B cell (primary cell): ENCODE measurements around the gene PTPRM. TPM values are rescaled to one million over a fixed set of nuclear protein-coding genes. Genes with fewer than 3 reads are reported as not detected.

Experiments
- ATAC-seq: fragments of 200-7000 bp; cut with Tn5 transposase; one replicate; pipeline ENCODE4 v1.10.0; 2021; ENCODE audit warnings: low read depth, mild to moderate bottlenecking, moderate number of reproducible peaks, moderate library complexity
- CTCF ChIA-PET: fragments of 350-600 bp; sonication (Branson Sonifier 250); formaldehyde crosslinking; loops from one replicate; lab custom pipeline; 2021; ENCODE audit warnings: antibody characterized with exemption, inconsistent platforms; lab: Charles Lee
- POLR2A ChIA-PET: fragments of 350-600 bp; sonication (Branson Sonifier 250); formaldehyde crosslinking; loops from one replicate; lab custom pipeline; 2021; ENCODE audit warnings: antibody characterized with exemption; lab: Charles Lee
- DNase-seq: peaks from one replicate; pipeline ENCODE4 v3.0.0; 2013
- H2AFZ ChIP-seq: 2 replicates; pipeline ENCODE4 v1.6.1; 2012; ENCODE audit warnings: mild to moderate bottlenecking, low read depth, low read length; ENCODE audit not compliant: insufficient read depth, poor library complexity, severe bottlenecking
- H3K27ac ChIP-seq, 2 donors: 1 replicate in 1 of 2; 2 replicates in 1 of 2; pipeline ENCODE4 v1.5.1; 2012 to 2013; ENCODE audit warnings: low read length in 2 of 2, mild to moderate bottlenecking in 2 of 2, moderate library complexity in 1 of 2
- H3K27me3 ChIP-seq, 4 experiments: fragments of 200-600 bp in 1 of 4; sonication (generic) in 1 of 4; replicated peaks in 1 of 4; 1 replicate in 2 of 4; 2 replicates in 2 of 4; pipeline versions ENCODE4 v1.6.1 to v1.7.0; 2013 to 2016; ENCODE audit warnings: low read length in 3 of 4, mild to moderate bottlenecking in 2 of 4, mixed read lengths in 1 of 4, moderate library complexity in 1 of 4; ENCODE audit not compliant: insufficient read depth in 4 of 4, control insufficient read depth in 3 of 4; ENCODE audit errors: control extremely low read depth in 1 of 4
- H3K36me3 ChIP-seq, 2 experiments: replicated peaks in 1 of 2; 1 replicate in 1 of 2; 2 replicates in 1 of 2; pipeline versions ENCODE4 v1.6.1 to v1.7.1; 2013; ENCODE audit warnings: low read length in 1 of 2; ENCODE audit not compliant: insufficient read depth in 2 of 2, control insufficient read depth in 1 of 2; ENCODE audit errors: control extremely low read depth in 1 of 2, extremely low read depth in 1 of 2
- H3K4me1 ChIP-seq, 2 donors: fragments of 200-600 bp in 1 of 2; sonication (generic) in 1 of 2; 1 replicate in 1 of 2; 2 replicates in 1 of 2; pipeline versions ENCODE4 v1.5.1 to v1.6.1; 2013 to 2017; ENCODE audit warnings: low read length in 2 of 2; ENCODE audit not compliant: control insufficient read depth in 2 of 2, insufficient read depth in 2 of 2
- H3K4me2 ChIP-seq: replicated peaks from 2 replicates; pipeline ENCODE3; 2012; ENCODE audit warnings: mild to moderate bottlenecking, low read depth, low read length; ENCODE audit not compliant: poor library complexity, severe bottlenecking
- H3K4me3 ChIP-seq, 5 experiments: fragments of 200-600 bp in 1 of 5; sonication (generic) in 1 of 5; 1 replicate in 3 of 5; 2 replicates in 2 of 5; pipeline versions ENCODE4 v1.5.1 to v1.7.0; 2011 to 2016; ENCODE audit warnings: low read length in 4 of 5, mild to moderate bottlenecking in 4 of 5, low read depth in 2 of 5, control low read depth in 1 of 5, moderate library complexity in 1 of 5; ENCODE audit not compliant: insufficient read depth in 1 of 5; ENCODE audit errors: control extremely low read depth in 1 of 5, extremely low read depth in 1 of 5
- H3K79me2 ChIP-seq: fragments of 200-600 bp; sonication (generic); one replicate; pipeline ENCODE4 v1.6.0; 2016; ENCODE audit warnings: low read length; ENCODE audit not compliant: control insufficient read depth, insufficient read depth
- H3K9ac ChIP-seq: fragments of 200-600 bp; sonication (generic); 2 replicates; pipeline ENCODE4 v1.6.1; 2017; ENCODE audit warnings: mild to moderate bottlenecking, low read length, moderate library complexity
- H3K9me3 ChIP-seq, 3 donors: one replicate each; pipeline versions ENCODE4 v1.6.1 to v1.7.1; 2013; ENCODE audit warnings: low read length in 2 of 3; ENCODE audit not compliant: control insufficient read depth in 2 of 3, insufficient read depth in 1 of 3; ENCODE audit errors: control extremely low read depth in 1 of 3
- H4K20me1 ChIP-seq: 2 replicates; pipeline ENCODE4 v1.6.0; 2012; ENCODE audit warnings: mild to moderate bottlenecking, low read length; ENCODE audit not compliant: insufficient read depth, control insufficient read depth, poor library complexity, severe bottlenecking
- H3K27ac Mint-ChIP-seq: one replicate; pipeline ENCODE4 v1.8.0; 2021; ENCODE audit warnings: mixed read lengths
- H3K27me3 Mint-ChIP-seq: one replicate; pipeline ENCODE4 v1.8.0; 2021; ENCODE audit warnings: mixed read lengths
- H3K4me1 Mint-ChIP-seq: one replicate; pipeline ENCODE4 v1.8.0; 2021; ENCODE audit warnings: mixed read lengths
- H3K4me3 Mint-ChIP-seq: one replicate; pipeline ENCODE4 v1.8.0; 2021; ENCODE audit warnings: mixed read lengths
- H3K9me3 Mint-ChIP-seq: one replicate; pipeline ENCODE4 v1.8.0; 2022; ENCODE audit warnings: mixed read lengths; ENCODE audit not compliant: insufficient read depth
- EZH2 ChIP-seq: IDR thresholded peaks from 2 replicates; pipeline ENCODE4 v1.6.1; 2012; ENCODE audit warnings: borderline replicate concordance, low read depth, mild to moderate bottlenecking, moderate library complexity, low read length; ENCODE audit not compliant: insufficient read depth, poor library complexity, severe bottlenecking
- WGBS: methylation state at CpG from one replicate; pipeline ENCODE4 v1.1.5; 2013; ENCODE audit warnings: missing lambda C conversion rate; ENCODE audit not compliant: insufficient coverage; 5-methylcytosine and 5-hydroxymethylcytosine counted together
- intact Hi-C: fragments of 100-400 bp; cut with micrococcal nuclease; formaldehyde crosslinking; loops from one replicate; pipeline ENCODE4 v1.10.0; 2022
- polyA plus RNA-seq: library from polyadenylated mRNA; depleted of rRNA; stranded (reverse); fragments of >200 nt; gene quantifications from 2 replicates; pipeline ENCODE4 v1.2.3, GENCODE V29; 2012
- total RNA-seq, 2 donors: library from RNA; stranded (reverse); fragments of 120-200 nt in 1 of 2; gene quantifications; 1 replicate in 1 of 2; 2 replicates in 1 of 2; pipeline versions ENCODE4 v1.2.3 to v1.2.4, GENCODE V29; 2013 to 2022
- TF ChIP-seq, protein P1 (sequence below): fragments of 200-600 bp; IDR thresholded peaks from one replicate; pipeline ENCODE4 v1.8.0; 2022; ENCODE audit warnings: antibody characterized with exemption, mild to moderate bottlenecking

The PTPRM gene
- total and polyA plus RNA-seq, 2 donors (not counting 1 experiment from before 2014, with no cell fraction given), result 0.20 to 0.89 TPM

DNA sequence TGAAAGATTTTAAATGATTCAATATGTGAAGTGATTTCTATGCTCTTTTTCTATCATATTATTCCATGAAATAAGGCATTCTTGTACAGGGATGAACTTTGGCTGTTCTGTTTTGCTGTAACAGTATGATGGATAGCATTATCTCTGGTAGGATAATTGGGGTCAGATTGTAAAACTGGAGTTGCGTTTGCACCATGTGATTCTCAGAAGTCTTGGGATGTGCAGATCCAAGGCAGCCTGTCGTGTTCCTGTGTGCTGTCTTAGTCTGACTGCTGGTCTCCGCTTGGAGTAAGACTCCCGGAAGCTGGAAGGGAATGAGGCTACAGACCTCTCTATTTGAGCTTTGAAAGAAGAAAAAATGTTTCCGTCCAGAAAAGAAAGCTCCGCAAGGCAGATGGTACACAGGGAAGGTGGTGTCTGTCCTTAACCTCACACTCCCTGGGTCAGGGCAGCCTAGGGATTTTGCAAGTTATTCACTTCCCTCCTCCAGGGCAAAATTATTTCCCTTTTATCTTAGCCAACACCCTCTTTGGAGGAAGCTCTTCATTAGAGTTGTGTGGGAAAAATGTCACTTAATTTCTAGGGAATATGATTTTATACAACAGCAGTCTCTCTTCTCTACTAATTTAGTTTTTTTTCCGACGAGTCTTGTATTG is 250.6 kb downstream of the PTPRM start:
- no peaks in the 10 kb centered on the region for H4K20me1 ChIP-seq
- intact Hi-C loops, result no loop called here
- WGBS, result 87% methylated on average over 5 of the region's 8 CpGs
- Mint-ChIP-seq H3K4me3 (no peak overlapping the region), H3K27ac (no peak overlapping the region), H3K27me3 (no peaks in the 10 kb centered on the region), H3K4me1 (no peaks in the 10 kb centered on the region), H3K9me3 (peaks cover 10% of the 10 kb centered on the region)
- H3K36me3 ChIP-seq, result no peaks in the 10 kb centered on the region
- ChIA-PET CTCF (no interaction called here), POLR2A (no interaction called here)
- no peaks in the 10 kb centered on the region for H3K27me3 ChIP-seq
- H3K4me3 ChIP-seq, result no peak overlapping the region
- H3K9ac ChIP-seq, result no peak overlapping the region
- DNase-seq (no peak), ATAC-seq (no peak)
- no peak overlapping the region for H3K27ac ChIP-seq
- H2AFZ ChIP-seq, result no peak overlapping the region
- no peak for TF ChIP-seq EZH2
- TF ChIP-seq, protein P1, sequence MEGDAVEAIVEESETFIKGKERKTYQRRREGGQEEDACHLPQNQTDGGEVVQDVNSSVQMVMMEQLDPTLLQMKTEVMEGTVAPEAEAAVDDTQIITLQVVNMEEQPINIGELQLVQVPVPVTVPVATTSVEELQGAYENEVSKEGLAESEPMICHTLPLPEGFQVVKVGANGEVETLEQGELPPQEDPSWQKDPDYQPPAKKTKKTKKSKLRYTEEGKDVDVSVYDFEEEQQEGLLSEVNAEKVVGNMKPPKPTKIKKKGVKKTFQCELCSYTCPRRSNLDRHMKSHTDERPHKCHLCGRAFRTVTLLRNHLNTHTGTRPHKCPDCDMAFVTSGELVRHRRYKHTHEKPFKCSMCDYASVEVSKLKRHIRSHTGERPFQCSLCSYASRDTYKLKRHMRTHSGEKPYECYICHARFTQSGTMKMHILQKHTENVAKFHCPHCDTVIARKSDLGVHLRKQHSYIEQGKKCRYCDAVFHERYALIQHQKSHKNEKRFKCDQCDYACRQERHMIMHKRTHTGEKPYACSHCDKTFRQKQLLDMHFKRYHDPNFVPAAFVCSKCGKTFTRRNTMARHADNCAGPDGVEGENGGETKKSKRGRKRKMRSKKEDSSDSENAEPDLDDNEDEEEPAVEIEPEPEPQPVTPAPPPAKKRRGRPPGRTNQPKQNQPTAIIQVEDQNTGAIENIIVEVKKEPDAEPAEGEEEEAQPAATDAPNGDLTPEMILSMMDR, result no peak
- no peaks in the 10 kb centered on the region for H3K79me2 ChIP-seq
- H3K9me3 ChIP-seq, result peaks cover 1 to 19% (median 18%) of the 10 kb centered on the region in 3 donors
- no peak overlapping the region for H3K4me2 ChIP-seq
- H3K4me1 ChIP-seq, result no peaks in the 10 kb centered on the region

DNA sequence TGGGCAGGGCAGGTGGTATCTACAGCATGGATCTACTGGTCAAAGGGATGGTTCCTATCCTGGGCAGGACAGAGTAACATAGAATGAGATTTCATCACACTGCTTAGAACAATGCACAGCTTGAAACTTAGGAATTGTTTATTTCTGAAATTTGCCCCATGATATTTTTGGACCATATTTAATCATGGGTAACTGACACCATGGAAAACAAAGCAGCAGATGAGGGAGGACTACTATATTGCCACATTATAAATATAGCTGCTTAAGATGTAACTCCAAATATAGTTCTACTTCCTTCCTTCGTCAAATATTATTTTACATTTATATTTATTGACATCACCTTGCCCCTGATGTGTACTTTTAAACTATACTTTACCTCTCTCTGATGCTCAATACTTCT is 254.7 kb downstream of the PTPRM start:
- Histone ChIP-seq H2AFZ (no peak overlapping the region), H3K79me2 (no peaks in the 10 kb centered on the region), H3K27me3 (no peaks in the 10 kb centered on the region), H3K27ac (no peak overlapping the region), H3K4me3 (no peak overlapping the region), H4K20me1 (no peaks in the 10 kb centered on the region), H3K4me1 (no peaks in the 10 kb centered on the region), H3K36me3 (no peaks in the 10 kb centered on the region), H3K4me2 (no peak overlapping the region), H3K9me3 (peaks cover 0 to 5% (median 0%) of the 10 kb centered on the region in 3 donors), H3K9ac (no peak overlapping the region)
- DNase-seq (no peak), ATAC-seq (no peak)
- no CpG with 5 or more reads among the region's 1 CpG for WGBS
- Mint-ChIP-seq H3K27ac (no peak overlapping the region), H3K9me3 (no peaks in the 10 kb centered on the region), H3K4me1 (no peaks in the 10 kb centered on the region), H3K4me3 (no peak overlapping the region), H3K27me3 (no peaks in the 10 kb centered on the region)
- CTCF ChIA-PET, result no interaction called here
- intact Hi-C loops, result no loop called here
- TF ChIP-seq, protein P1, result no peak
- no peak for TF ChIP-seq EZH2
- POLR2A ChIA-PET, result no interaction called here
